Stimulated activated CD8-positive, alpha-beta memory T cell treated with anti-CD3 and anti-CD28 coated beads, Interleukin-15, amount 100 ng/mL, for 48 hours (primary cell): ENCODE results near the gene MAP3K5.
"Not testable (repeated sequence)": the region's sequence is repeated elsewhere in the genome, so short reads cannot be mapped to it uniquely, and the experiment has no call there.

Experiments used
- DNase-seq, 2 donors: peaks; one replicate each; pipeline ENCODE4 v3.0.0-alpha.2; 2020; ENCODE audit warnings: low read depth in 2 of 2

The MAP3K5 gene

GRCh38 chr6:136772685-136773472 is 19.4 kb downstream of the MAP3K5 start:
- no peak for DNase-seq

DNA sequence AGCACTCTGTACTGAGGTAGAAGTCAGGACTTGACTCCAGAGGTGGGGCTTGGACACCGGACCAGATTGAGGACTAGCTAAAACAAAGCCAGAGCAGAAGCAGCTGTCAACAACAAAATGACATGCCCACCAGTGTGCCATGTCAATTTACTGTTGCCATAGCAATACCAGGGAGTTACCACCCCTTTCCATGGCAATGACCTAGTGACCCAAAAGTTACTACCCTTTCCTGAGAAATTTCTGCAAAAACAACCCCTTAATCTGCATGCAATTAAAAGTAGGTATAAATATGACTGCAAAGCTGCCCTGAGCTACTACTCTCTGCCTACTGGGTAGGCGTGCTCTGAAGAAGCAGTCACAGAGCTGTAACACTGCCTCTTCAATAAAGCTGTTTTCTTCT is 21.0 kb downstream of the MAP3K5 start:
- DNase-seq, result no peak

- no peak for DNase-seq
Measured at GRCh38 chr6:136769759-136770158, 22.5 kb downstream of the MAP3K5 start.

- no peak for DNase-seq
Measured at GRCh38 chr6:136769124-136769523, 23.2 kb downstream of the MAP3K5 start.

GRCh38 chr6:136767570-136768309 is 24.5 kb downstream of the MAP3K5 start:
- no peak for DNase-seq

DNA sequence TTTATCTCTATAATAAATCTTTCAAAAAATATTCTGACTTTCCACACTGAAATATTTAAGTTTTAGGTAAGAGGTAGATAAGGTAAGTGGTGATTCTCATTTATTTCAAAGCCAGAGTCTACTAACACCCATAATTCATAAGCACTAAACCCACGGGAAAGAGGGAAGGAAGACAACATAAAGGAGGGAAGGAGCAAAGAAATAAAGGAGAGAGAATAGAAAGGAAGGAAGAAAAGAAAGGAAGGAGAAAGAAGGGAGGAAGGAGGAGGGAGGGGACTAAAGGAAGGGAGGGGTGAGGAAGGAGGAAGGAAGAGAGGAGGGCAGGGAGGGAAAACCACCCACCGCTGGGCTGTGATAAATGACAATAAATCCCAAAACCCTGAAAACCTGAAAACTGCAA is 25.2 kb downstream of the MAP3K5 start:
- no peak for DNase-seq

DNA sequence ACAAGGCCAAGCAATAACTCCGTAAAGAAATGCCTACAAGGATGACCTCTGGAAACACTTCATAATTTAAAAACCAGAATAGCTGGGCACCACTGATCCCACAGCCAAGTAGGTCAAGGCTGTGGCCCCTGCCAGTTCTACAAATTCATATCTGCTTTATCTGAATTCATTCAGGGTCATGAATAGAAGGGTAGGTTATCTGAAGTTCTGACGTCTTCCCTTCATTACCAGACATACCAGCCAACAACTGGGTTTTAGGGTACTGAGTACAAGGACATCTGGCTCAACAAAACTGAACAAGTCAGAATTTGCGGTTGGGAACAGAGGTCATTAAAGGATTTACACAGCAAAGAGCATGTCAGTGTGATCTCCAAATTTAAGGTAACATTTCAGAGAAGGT is 26.0 kb downstream of the MAP3K5 start:
- no peak for DNase-seq

DNA sequence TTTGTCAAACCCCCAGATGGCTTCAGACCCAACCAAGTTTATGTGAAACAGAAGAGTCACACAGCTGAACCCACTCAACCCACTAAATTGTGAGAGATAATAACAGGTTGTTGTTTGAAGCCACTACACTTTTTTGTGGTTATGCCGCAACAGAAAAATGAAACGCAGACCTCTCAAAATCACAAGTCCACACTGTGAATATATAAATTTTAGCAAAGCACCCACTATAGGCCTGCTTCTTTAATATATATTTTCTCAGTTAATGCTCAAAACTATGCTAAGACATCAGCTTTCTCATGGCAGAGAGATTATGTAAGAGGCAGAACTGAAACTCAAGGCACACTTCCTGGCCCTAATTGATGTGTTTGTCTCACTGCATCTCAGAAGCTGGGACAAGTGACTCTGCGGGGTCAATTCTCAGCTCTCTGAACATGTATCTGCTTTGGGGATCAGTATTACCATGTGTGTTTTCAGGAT is 27.7 kb downstream of the MAP3K5 start:
- DNase-seq, result no peak

DNA sequence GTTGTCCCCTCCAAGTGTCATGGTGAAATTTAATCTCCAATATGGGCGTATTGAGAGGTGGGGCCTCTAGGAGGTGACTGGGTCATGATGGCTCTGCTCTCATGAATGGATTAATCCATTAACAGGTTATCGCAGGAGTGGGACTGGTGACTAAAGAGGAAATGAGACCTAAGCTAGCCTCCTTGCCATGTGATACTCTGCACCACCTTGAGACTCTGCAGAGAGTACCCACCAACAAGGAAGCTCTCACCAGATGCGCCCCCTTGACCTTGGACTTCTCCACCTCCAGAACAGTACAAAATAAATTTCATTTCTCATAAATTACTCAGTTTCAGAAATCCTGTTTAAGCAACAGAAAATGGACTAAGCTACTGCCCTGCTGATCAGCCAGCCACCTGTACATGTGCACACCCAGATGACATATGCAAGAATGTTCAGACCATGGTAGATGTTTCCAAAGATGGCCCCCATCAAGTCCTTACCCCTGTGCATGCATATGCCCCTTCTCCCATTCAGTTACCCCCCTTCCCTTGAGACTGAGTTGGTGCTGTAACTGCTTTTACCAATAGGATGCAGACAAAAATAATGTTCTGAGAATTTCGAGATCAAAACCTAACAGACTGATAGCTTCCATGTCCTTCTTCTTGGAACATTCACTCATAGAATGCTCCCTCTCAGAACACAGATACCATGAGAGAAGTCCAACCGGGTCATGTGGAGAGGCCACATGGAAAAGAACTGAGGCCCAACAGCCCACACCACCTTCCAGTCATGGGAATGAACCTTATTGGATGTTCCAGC is 28.4 kb downstream of the MAP3K5 start:
- DNase-seq, result no peak

GRCh38 chr6:136763255-136763654 is 29.0 kb downstream of the MAP3K5 start:
- no peak for DNase-seq

- DNase-seq, result no peak
Measured at GRCh38 chr6:136762022-136762975, 30.0 kb downstream of the MAP3K5 start.

DNA sequence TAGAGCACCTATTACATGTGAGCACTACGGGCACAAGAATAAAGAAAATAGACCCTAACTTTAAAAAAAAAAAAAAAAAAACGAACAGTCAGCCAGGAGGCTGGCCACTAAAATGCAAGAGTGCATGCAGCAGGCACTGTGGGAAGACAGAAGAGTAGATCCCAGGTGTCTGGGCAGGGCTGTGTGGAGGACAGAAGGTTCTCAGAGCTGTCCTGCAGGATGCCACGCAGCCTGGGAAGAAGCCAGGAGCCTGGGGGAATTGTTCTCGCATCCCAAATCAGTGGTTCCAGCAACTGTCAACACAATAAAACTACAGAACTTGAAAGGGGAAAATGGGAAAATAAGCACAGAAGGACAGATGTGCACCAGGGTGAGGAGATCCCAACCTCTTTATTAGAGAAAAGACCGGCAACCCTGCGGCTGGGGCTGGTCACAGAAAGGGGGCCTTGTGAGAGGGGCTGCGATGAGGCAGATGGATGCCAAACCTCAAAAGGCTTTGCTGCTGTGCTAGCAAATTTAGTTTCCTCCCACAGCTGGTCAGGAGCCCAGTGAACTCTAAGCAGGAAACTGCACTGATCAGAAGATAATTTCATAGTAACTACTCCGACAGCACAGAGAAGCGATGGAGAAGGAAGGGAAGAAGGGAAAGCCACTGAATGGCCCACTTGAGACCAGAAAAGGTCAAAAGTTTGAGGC is 30.9 kb downstream of the MAP3K5 start:
- DNase-seq, result no peak

DNA sequence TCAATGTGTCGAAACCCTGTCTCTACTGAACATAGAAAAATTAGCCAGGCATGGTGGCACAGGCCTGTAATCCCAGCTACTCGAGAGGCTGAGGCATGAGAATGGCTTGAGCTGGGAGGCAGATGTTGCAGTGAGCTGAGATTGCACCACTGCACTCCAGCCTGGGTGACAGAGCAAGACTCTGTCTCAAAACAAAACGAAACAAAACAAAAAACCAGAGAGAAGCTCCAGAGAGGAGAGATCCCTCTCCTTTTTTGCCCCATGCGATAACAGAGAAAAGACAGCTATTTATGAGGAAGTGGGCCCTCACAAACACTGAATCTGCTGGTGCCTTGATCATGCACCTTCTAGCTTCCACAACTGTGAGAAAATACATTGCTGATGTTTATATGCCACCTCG is 31.5 kb downstream of the MAP3K5 start:
- DNase-seq, result not testable (repeated sequence)

DNA sequence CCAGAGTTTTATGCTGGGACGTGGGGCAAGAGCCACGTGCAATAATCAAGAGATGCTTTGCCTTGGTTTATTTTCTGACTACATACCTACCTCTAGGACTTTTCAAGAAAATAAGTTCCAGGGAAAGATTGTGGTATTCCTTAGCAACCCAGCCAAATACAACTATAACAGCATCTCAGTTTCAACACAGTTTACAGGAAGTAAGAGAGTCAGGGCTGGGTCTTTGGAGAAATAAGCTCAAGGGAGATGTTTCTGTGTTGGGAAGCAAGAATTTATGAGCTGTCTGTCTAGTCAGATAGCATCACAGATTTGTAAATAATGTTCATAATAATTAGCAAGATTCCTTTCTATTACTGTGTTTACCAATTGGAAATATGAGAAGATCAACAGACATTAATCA is 35.1 kb downstream of the MAP3K5 start:
- DNase-seq, result no peak

- no peak for DNase-seq
Measured at GRCh38 chr6:136754820-136755219, 37.5 kb downstream of the MAP3K5 start.

- peak in 1 of 2 donors; percentile 20 for DNase-seq
Measured at GRCh38 chr6:136753624-136754023, 38.7 kb downstream of the MAP3K5 start.

GRCh38 chr6:136752554-136752953 is 39.7 kb downstream of the MAP3K5 start:
- DNase-seq, result no peak

- DNase-seq, result no peak
Measured at GRCh38 chr6:136751991-136752390, 40.3 kb downstream of the MAP3K5 start.

DNA sequence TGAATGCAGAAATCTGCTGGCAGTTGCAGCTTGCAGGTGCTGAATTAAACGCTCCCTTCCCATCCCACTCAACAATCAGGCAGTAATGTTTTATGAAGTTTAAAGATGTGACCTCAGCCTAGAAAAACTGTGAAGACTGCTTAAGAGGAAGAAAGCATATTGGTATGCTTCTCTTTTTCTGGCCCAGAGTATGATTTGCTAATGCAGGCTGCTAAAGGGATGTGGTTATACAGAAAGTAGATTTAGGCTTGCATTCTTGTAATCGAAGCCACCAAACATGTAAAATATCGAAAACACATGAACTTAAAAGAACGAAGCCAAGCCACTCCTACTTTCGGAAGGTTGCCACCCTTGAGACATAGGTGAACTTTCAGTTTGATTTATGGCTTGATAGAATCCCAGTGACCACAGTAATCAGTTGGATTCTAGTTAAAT is 40.7 kb downstream of the MAP3K5 start:
- no peak for DNase-seq
